HG03442 (cell line): ENCODE data around the gene GPR65.
A peak's percentile ranks its signal among the peaks of the same experiment; 100 is the strongest.
"Not testable (repeated sequence)": the region's sequence is repeated elsewhere in the genome, so short reads cannot be mapped to it uniquely, and the experiment has no call there.

Experiments used
- ATAC-seq: cut with Tn5 transposase; IDR thresholded peaks from one replicate; pipeline ENCODE4 v1.9.1; 2021; ENCODE audit warnings: mild to moderate bottlenecking, moderate library complexity; ENCODE audit not compliant: unreplicated experiment

Gene GPR65

GRCh38 chr14:88002421-88003075, 2.4 kb upstream of the GPR65 start:
- no peak for ATAC-seq

GRCh38 chr14:88003425-88003824, 1.5 kb upstream of the GPR65 start:
- ATAC-seq: no peak

GRCh38 chr14:88004506-88005036, 364 bp upstream of the GPR65 start:
- no peak for ATAC-seq

- peak; percentile 95 for ATAC-seq
Observed at GRCh38 chr14:88005978-88006851, 1.3 kb downstream of the GPR65 start.

GRCh38 chr14:88007608-88008007, 2.7 kb downstream of the GPR65 start:
- ATAC-seq: no peak

- no peak for ATAC-seq
Observed at GRCh38 chr14:88008039-88008742, 3.3 kb downstream of the GPR65 start.

- ATAC-seq: no peak
Observed at GRCh38 chr14:88009486-88009885, 4.6 kb downstream of the GPR65 start.

- ATAC-seq: no peak
Observed at GRCh38 chr14:88010331-88010730, 5.4 kb downstream of the GPR65 start.

GRCh38 chr14:88012495-88012894, 7.6 kb downstream of the GPR65 start:
- ATAC-seq: no peak

- ATAC-seq: peak; percentile 86
Observed at GRCh38 chr14:88013750-88014349, 8.9 kb downstream of the GPR65 start.

- ATAC-seq: no peak
Observed at GRCh38 chr14:88016768-88017167, 11.8 kb downstream of the GPR65 start.

- ATAC-seq: no peak
Observed at GRCh38 chr14:88017535-88017934, 12.6 kb downstream of the GPR65 start.

- ATAC-seq: no peak
Observed at GRCh38 chr14:88023658-88024187, 18.8 kb downstream of the GPR65 start.

GRCh38 chr14:88024252-88025086, 19.5 kb downstream of the GPR65 start:
- ATAC-seq: not testable (repeated sequence)

- ATAC-seq: no peak
Observed at GRCh38 chr14:88025313-88025712, 20.4 kb downstream of the GPR65 start.

GRCh38 chr14:88026890-88027289, 22.0 kb downstream of the GPR65 start:
- ATAC-seq: peak; percentile 35

GRCh38 chr14:88029500-88029899, 24.6 kb downstream of the GPR65 start:
- no peak for ATAC-seq

- ATAC-seq: no peak
Observed at GRCh38 chr14:88030079-88030478, 25.1 kb downstream of the GPR65 start.

GRCh38 chr14:88030892-88031291, 26.0 kb downstream of the GPR65 start:
- ATAC-seq: no peak

GRCh38 chr14:88032373-88032772, 27.4 kb downstream of the GPR65 start:
- no peak for ATAC-seq
